Bronchial smooth muscle cell (primary cell): ENCODE data around the gene PRTN3. TPM values are rescaled to one million over a fixed set of nuclear protein-coding genes. Genes with fewer than 3 reads are reported as not detected.

Experiments used
- total RNA-seq: library from RNA; depleted of rRNA; stranded (reverse); fragments of >200 nt; gene quantifications from 2 replicates; pipeline ENCODE4 v1.2.1, GENCODE V29; 2014

PRTN3 gene, protein sequence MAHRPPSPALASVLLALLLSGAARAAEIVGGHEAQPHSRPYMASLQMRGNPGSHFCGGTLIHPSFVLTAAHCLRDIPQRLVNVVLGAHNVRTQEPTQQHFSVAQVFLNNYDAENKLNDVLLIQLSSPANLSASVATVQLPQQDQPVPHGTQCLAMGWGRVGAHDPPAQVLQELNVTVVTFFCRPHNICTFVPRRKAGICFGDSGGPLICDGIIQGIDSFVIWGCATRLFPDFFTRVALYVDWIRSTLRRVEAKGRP
- total RNA-seq: not detected in 2 replicates

GRCh38 chr19:840519-841206 is at the start of gene PRTN3:
Gene PRTN3 (plus strand): TSS chr19:840999. CDS start chr19:841009, 10 bp downstream.

DNA sequence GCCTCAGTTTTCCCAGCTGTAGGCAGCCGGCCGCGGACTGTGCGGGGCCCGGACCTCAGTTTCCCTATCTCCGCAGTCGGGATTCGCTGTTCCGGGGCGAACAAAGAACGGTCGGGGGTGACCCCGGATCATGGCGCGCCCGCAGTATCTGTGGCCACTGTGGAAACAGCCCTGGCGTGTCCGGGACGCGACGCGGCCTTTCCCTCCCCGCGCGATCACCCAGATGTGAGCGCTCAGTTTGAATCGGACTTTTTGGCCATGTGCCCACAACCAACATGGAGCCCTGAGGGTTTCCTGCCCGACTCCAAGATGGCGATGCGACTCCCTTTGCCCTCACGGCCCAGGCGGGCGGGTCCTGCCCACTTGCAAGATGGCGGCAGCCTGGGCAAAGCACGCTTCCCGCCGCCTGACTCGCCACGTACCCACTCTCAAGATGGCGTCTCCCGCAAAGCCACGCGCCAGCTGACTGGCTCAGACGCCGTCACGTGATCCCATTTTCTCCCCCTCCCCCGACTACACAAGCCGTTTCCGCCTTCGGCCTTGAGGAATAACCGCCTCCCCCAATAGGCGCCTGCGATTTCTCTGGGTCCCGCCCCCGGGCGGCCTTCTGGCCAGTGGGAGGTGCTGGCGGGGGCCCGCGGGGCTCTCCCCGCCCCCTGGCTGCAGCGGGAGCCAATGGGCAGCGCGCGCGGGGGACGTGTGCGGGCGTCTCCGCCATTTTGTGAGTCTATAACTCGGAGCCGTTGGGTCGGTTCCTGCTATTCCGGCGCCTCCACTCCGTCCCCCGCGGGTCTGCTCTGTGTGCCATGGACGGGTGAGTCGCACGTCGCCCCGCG is 43.9 kb upstream of the PRTN3 start, which contains the start of gene PTBP1:
Gene PTBP1 (plus strand): TSS at position 761 of the 836 bp plus-strand sequence. CDS start 46 bp downstream, at position 807.

DNA sequence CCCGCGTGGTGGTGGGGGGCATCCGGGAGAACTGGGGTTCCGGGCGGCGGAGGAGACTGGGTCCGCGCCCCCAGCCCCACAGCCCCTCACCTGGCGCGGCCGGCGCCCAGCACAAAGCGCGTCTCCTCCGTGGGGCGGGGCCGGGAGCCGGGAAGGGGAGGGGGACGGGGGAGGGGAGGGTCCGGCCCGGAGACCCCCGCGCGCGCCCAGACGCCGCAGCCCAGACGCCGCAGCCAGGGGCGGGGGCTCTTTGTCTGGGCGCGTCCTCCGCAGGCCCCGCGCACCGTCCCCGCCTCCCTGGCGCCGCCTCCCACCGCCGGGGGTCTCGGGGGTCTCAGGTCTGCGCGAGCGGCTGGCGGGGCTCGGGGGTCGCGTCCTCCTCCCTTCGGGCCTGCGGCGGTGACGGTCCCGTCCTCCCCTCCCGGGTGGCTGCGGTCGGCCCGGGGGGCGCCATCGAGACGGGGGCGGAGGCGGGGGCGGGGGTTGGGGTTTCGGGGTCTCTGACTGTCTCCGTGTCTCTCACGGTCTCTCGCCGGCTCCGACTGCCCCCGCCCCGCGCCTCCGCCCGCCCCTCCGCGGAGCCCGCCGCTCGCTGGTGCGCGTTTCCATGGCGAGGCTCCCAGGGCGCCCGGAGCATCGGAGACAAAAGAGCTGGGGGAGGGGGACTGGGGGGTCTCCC is 18.8 kb upstream of the PRTN3 start, which contains the start of gene PLPPR3:
Gene PLPPR3 (minus strand): TSS at position 131 of the 679 bp plus-strand sequence. CDS start 396 bp downstream, outside the sequence.

DNA sequence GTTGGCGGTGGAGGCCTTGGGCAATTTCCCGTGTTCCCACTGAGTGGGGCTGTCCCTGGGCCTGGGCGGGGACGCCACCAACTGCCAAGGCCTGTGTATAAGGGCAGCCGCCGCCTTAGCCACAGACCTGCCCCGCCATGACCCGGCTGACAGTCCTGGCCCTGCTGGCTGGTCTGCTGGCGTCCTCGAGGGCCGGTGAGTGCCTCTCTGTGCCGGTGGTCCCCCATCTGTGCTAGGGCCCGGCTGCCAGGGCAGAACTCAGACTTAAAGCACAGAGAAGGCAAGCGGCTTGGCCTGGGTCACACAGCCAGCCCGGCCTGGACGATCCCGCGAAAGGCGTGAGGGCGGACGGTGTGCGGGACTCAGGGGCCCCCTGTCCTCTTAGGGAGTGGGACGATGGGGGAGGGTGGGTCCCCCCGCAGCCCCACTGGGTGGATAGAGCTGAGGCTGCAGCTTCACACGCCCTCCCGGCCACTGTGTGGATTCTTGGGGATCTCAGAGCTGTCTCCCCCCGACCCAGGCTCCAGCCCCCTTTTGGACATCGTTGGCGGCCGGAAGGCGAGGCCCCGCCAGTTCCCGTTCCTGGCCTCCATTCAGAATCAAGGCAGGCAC is 13.0 kb upstream of the PRTN3 start, which contains the start of gene AZU1:
Gene AZU1 (plus strand): TSS at position 128 of the 612 bp plus-strand sequence. CDS start 10 bp downstream, at position 138.

GRCh38 chr19:852136-853013 is 11.6 kb downstream of the PRTN3 start, which contains the start of gene ELANE:
Gene ELANE (plus strand): TSS chr19:852303. CDS start chr19:852329, 26 bp downstream.

DNA sequence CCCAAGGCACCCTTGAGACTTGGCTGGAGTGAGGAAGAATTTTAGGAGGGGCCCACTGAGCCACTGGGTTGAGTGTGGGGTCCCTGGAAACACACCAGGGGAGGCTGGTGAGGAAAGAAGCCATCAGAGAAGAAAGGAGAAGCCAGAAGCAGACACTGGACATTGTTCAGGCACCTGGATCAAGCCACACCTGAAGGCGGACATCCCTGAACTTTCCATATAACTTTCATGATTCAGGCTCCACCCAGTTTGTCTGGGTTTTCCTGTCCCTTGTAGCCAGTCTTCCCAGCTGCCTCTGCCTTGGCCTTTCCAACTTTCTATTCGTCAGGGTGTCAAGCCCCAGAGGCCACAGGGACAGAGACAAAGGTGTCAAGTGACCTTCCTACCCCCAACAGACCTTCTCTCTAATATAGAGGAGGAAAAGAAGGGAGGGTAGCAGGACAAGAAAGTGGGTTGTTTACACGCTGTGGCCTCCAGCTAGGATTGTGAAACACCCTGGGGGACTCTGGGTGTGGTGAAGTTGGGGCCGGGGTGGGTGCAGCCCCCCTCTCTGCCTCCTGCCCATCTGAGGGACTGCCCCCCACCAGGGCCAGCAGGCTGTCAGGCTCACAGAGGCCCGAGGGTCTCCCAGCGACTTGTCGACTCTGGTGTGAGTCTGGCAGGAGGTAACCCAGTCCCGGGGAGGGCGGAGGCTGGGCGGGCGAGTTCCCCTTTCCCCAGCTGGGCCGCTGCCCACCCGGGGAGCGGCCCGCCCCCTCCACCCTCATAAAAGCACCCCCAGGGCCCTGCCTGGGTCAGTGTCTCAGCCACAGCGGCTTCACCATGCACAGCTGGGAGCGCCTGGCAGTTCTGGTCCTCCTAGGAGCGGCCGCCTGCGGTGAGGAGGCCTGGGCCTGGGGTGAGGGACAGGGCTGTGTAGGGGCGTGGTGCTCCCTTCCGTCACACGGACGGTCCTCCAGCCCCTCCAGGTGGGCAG is 18.4 kb downstream of the PRTN3 start, which contains the start of gene CFD:
Gene CFD (plus strand): TSS at position 797 of the 976 bp plus-strand sequence. CDS start 26 bp downstream, at position 823.

DNA sequence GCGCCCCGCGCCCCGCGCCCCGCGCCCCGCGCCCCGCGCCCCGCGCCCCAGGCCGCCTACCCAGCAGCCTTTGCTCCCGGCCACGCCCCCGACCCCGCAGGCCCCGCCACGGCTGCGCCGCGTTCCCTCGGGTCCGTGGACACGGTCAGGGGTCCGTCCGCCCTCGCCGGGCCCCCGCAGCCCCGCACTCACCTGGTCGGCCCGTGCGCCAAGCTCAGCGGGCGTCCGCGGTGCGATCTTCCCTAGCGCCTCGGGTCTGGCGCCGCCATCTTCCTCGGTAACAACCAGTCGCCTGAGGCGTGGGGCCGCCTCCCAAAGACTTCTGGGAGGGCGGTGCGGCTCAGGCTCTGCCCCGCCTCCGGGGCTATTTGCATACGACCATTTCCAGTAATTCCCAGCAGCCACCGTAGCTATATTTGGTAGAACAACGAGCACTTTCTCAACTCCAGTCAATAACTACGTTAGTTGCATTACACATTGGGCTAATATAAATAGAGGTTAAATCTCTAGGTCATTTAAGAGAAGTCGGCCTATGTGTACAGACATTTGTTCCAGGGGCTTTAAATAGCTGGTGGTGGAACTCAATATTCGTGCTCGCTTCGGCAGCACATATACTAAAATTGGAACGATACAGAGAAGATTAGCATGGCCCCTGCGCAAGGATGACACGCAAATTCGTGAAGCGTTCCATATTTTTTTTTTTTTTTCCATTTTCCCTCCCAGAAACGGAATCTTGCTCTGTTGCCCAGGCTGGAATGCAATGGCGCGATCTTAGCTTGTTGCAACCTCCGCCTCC is 52.3 kb downstream of the PRTN3 start, which contains the start of the genes MED16 and RNU6-9:
Gene MED16 (minus strand): TSS at position 294 of the 796 bp plus-strand sequence. CDS start 2,056 bp downstream, outside the sequence.
Gene RNU6-9 (plus strand): TSS at position 591 of the 796 bp plus-strand sequence.

Other genes with a start within 250 kb of the PRTN3 start
- 14.7 and 17.2 TPM in 2 replicates for gene POLRMT, start 207.5 kb upstream of the PRTN3 start, total RNA-seq
- 0.16 TPM in 1 of 2 replicates, not detected in the other for gene FGF22, start 201.1 kb upstream of the PRTN3 start, total RNA-seq
- gene RNF126, start 177.8 kb upstream of the PRTN3 start, total RNA-seq: 10.1 and 11.6 TPM in 2 replicates
- 24.1 and 37.4 TPM in 2 replicates for gene FSTL3, start 164.6 kb upstream of the PRTN3 start, total RNA-seq
- gene PRSS57, start 145.5 kb upstream of the PRTN3 start, total RNA-seq: not detected in 2 replicates
- gene PALM, start 132.1 kb upstream of the PRTN3 start, total RNA-seq: 12.5 and 68.7 TPM in 2 replicates
- gene MISP, start 89.9 kb upstream of the PRTN3 start, total RNA-seq: 0.32 and 0.43 TPM in 2 replicates
- 58.3 and 65.3 TPM in 2 replicates for gene PTBP1, start 43.5 kb upstream of the PRTN3 start, total RNA-seq
- 0.47 and 0.77 TPM in 2 replicates for gene PLPPR3, start 19.0 kb upstream of the PRTN3 start, total RNA-seq
- 0.16 TPM in 1 of 2 replicates, not detected in the other for gene AZU1, start 13.2 kb upstream of the PRTN3 start, total RNA-seq
- 0.16 and 0.69 TPM in 2 replicates for gene ELANE, start 11.3 kb downstream of the PRTN3 start, total RNA-seq
- 56.0 and 362 TPM in 2 replicates for gene CFD, start 18.7 kb downstream of the PRTN3 start, total RNA-seq
- gene MED16, start 52.2 kb downstream of the PRTN3 start, total RNA-seq: 26.5 and 35.5 TPM in 2 replicates
- gene RNU6-9, start 52.5 kb downstream of the PRTN3 start, total RNA-seq: not detected in 2 replicates
- 12.3 and 14.0 TPM in 2 replicates for gene R3HDM4, start 72.2 kb downstream of the PRTN3 start, total RNA-seq
- 0.09 TPM in 1 of 2 replicates, not detected in the other for gene KISS1R, start 76.3 kb downstream of the PRTN3 start, total RNA-seq
- gene ARID3A, start 85.0 kb downstream of the PRTN3 start, total RNA-seq: 12.6 and 17.0 TPM in 2 replicates
- gene WDR18, start 143.3 kb downstream of the PRTN3 start, total RNA-seq: 45.9 and 49.6 TPM in 2 replicates
- gene GRIN3B, start 159.4 kb downstream of the PRTN3 start, total RNA-seq: 0.32 and 0.60 TPM in 2 replicates
- 41.6 TPM in 2 replicates for gene TMEM259, start 180.1 kb downstream of the PRTN3 start, total RNA-seq
- gene RNU6-2, start 180.5 kb downstream of the PRTN3 start, total RNA-seq: not detected in 2 replicates
- gene CNN2, start 185.6 kb downstream of the PRTN3 start, total RNA-seq: 141 and 152 TPM in 2 replicates
- gene ABCA7, start 199.1 kb downstream of the PRTN3 start, total RNA-seq: 2.6 and 6.6 TPM in 2 replicates
- gene ARHGAP45, start 226.2 kb downstream of the PRTN3 start, total RNA-seq: 0.79 and 0.94 TPM in 2 replicates